Thoracic aorta (tissue), 2 donors: ENCODE measurements around the gene SLC8A1. TPM values are rescaled to one million over a fixed set of nuclear protein-coding genes. Genes with fewer than 3 reads are reported as not detected.

Experiments
- ATAC-seq: fragments of 150-250 bp; one replicate; pipeline ENCODE4 v1.8.0; 2017; ENCODE audit warnings: low read depth; ENCODE audit not compliant: insufficient number of reproducible peaks, low FRiP score
- DNase-seq: peaks from one replicate; pipeline ENCODE4 v3.0.0-alpha.2; 2020; ENCODE audit warnings: low spot score
- H3K27ac ChIP-seq, 2 donors: fragments of 200-600 bp; sonication (generic); 1 replicate in 1 of 2; 2 replicates in 1 of 2; pipeline ENCODE4 v1.5.1; 2016; ENCODE audit warnings: mild to moderate bottlenecking in 2 of 2, moderate library complexity in 2 of 2
- H3K27me3 ChIP-seq: fragments of 200-600 bp; sonication (generic); replicated peaks from 2 replicates; pipeline ENCODE4 v1.6.0; 2016; ENCODE audit warnings: mild to moderate bottlenecking; ENCODE audit not compliant: insufficient read depth
- H3K36me3 ChIP-seq: fragments of 200-600 bp; sonication (generic); one replicate; pipeline ENCODE4 v1.5.1; 2016
- H3K4me1 ChIP-seq, 2 donors: fragments of 200-600 bp; sonication (generic); 1 replicate in 1 of 2; 2 replicates in 1 of 2; pipeline versions ENCODE4 v1.5.1 to v1.6.0; 2016; ENCODE audit warnings: low read depth in 2 of 2, mild to moderate bottlenecking in 1 of 2; ENCODE audit not compliant: control insufficient read depth in 1 of 2
- H3K4me3 ChIP-seq: fragments of 200-600 bp; sonication (generic); 2 replicates; pipeline ENCODE4 v1.5.1; 2016; ENCODE audit warnings: mild to moderate bottlenecking
- H3K9me3 ChIP-seq: fragments of 200-600 bp; sonication (generic); 2 replicates; pipeline ENCODE4 v1.5.1; 2016
- total RNA-seq, 2 donors: library from RNA; depleted of rRNA; stranded (reverse); fragments of >200 nt; gene quantifications; one replicate each; pipeline versions ENCODE4 v1.1.0 to v1.2.3, GENCODE V29; 2016
- TF ChIP-seq, protein P1 (sequence below): fragments of 200-600 bp; sonication (generic); IDR thresholded peaks from one replicate; pipeline ENCODE4 v1.5.1; 2019; ENCODE audit warnings: antibody characterized with exemption

Gene SLC8A1
- total RNA-seq, 2 donors from 2014 or later = 13.7 to 31.2 TPM

DNA sequence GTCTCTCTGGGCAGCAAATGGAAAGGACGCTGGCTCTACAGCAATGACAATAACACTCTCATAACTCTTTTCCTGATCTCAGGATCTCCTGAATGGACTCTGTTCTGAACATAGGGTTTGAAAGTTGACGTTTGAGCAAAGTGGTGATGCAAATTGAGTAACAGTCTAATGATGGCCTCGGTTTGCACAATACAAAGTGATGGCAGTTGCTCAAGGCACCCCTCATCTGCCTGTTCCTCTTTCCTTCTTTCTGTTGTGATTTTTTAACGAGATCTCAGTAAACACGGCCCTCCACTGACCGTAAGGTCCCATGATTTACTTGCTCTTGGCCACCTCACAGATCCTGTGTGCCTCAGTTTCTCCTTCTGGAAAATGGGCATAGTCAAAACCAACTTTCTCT is 303.6 kb downstream of the SLC8A1 start:
- Histone ChIP-seq H3K27me3 (no peaks in the 10 kb centered on the region), H3K4me3 (no peak overlapping the region), H3K36me3 (no peaks in the 10 kb centered on the region), H3K4me1 (no peaks in the 10 kb centered on the region), H3K9me3 (no peaks in the 10 kb centered on the region), H3K27ac (no peak overlapping the region)
- no peak for ATAC-seq
- DNase-seq = no peak
- TF ChIP-seq, protein P1, sequence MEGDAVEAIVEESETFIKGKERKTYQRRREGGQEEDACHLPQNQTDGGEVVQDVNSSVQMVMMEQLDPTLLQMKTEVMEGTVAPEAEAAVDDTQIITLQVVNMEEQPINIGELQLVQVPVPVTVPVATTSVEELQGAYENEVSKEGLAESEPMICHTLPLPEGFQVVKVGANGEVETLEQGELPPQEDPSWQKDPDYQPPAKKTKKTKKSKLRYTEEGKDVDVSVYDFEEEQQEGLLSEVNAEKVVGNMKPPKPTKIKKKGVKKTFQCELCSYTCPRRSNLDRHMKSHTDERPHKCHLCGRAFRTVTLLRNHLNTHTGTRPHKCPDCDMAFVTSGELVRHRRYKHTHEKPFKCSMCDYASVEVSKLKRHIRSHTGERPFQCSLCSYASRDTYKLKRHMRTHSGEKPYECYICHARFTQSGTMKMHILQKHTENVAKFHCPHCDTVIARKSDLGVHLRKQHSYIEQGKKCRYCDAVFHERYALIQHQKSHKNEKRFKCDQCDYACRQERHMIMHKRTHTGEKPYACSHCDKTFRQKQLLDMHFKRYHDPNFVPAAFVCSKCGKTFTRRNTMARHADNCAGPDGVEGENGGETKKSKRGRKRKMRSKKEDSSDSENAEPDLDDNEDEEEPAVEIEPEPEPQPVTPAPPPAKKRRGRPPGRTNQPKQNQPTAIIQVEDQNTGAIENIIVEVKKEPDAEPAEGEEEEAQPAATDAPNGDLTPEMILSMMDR = no peak

DNA sequence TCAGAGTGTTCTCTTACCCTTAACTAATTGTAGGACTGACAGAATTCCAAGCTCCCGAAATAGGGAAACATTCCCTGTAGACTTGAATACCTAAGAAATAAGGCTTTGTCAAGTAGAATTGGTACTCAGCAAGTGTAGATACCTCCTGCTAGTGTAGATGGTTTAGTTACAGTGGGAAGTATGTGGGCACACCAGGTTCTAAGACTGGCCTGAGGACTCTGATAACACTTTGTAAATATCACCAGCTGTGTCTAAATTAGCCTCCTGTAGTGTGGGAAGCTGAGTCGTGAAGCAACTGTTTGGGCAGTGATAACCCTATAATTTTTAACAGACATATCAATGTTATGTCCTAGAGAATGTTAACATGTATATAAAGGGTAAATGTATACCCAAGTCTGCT is 304.5 kb downstream of the SLC8A1 start:
- no peak for DNase-seq
- Histone ChIP-seq H3K27ac (no peak overlapping the region), H3K9me3 (no peaks in the 10 kb centered on the region), H3K4me1 (no peaks in the 10 kb centered on the region), H3K4me3 (no peak overlapping the region), H3K36me3 (no peaks in the 10 kb centered on the region), H3K27me3 (no peaks in the 10 kb centered on the region)
- TF ChIP-seq, protein P1 = no peak
- no peak for ATAC-seq

DNA sequence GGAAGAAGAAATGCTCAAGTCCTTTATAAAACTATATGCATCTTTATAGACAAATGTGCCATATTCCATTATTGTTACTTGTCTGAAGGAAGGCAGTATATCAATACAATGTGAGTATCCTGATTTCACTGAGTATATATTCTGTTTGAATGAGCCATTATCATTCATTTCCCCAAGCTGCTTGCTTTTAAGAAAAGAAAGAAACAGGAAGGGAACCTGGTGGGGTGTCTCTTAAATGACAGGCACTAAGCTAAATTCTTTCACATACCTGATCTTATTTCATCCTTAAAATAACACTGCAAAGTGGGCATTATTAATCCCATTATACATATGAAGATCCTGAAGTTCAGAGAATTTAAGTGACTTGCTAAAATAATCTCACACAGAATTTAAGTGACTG is 307.9 kb downstream of the SLC8A1 start:
- H3K4me1 ChIP-seq = no peaks in the 10 kb centered on the region
- H3K9me3 ChIP-seq = no peaks in the 10 kb centered on the region
- no peak overlapping the region for H3K4me3 ChIP-seq
- ATAC-seq (no peak), DNase-seq (no peak)
- no peaks in the 10 kb centered on the region for H3K36me3 ChIP-seq
- TF ChIP-seq, protein P1 = no peak
- H3K27ac ChIP-seq = no peak overlapping the region
- H3K27me3 ChIP-seq = no peaks in the 10 kb centered on the region

DNA sequence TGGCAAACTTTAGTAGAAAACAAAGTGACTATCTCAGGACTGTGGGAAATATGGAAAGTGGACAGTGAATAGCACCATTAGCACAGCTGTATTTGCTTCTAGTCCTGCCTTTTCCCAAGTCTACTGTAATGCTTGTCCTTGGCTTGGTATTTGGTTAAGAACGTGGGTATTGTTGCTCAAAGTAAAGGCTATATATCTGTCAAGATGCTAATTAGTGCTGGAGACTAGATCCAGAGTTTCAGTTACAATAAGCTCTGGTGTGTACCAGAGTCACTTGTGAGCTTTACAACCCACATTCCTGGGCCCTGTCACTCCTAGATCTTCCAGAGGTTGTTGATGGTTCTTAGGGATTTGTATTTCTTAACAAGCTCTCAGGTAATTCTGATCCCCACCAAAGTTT is 313.6 kb downstream of the SLC8A1 start:
- H3K4me1 ChIP-seq = no peaks in the 10 kb centered on the region
- H3K4me3 ChIP-seq = no peak overlapping the region
- no peaks in the 10 kb centered on the region for H3K27me3 ChIP-seq
- ATAC-seq = no peak
- no peaks in the 10 kb centered on the region for H3K9me3 ChIP-seq
- TF ChIP-seq, protein P1 = no peak
- H3K27ac ChIP-seq = no peak overlapping the region
- DNase-seq = no peak
- no peaks in the 10 kb centered on the region for H3K36me3 ChIP-seq

DNA sequence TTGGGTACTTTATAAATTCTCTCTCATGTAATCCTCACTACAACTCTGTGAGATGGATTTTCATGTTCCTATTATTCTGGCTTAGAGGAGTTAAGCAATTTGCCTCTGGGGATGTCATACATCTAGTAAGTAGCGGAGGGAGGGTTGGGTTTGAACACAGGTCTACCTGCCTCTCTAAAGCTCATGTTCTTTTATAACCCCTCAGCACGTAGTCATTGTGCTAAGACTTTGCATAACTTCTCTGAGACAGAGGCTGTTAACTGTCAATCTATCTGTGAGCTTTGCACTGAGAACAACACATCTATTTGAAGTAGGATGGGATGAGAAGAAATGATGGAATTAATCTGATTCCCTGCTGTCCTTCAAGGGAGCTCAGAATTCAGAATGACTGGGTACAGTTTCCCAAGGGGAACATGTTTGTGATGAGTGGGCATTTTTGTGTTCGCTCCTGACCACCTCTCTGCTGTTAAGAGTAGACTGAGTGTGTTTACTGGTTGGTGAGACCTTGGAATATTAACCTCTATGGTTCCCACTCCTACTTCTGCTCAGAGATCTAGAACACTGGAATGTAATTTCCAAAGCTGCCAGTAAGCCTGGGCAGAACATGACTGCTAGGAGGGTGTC is 320.7 kb downstream of the SLC8A1 start:
- Histone ChIP-seq H3K4me1 (peaks cover 14 to 40% of the 10 kb centered on the region in 2 donors), H3K36me3 (no peaks in the 10 kb centered on the region), H3K9me3 (no peaks in the 10 kb centered on the region), H3K27ac (peak overlapping the region in 1 of 2 donors; percentile 19), H3K27me3 (no peaks in the 10 kb centered on the region), H3K4me3 (no peak overlapping the region)
- ATAC-seq (no peak), DNase-seq (no peak)
- TF ChIP-seq, protein P1 = no peak
